Fibroblast of lung (primary cell): ENCODE measurements around the gene ITGB8. TPM values are rescaled to one million over a fixed set of nuclear protein-coding genes. Genes with fewer than 3 reads are reported as not detected.

ENCODE experiments used
- DNase-seq, 2 donors: peaks; one replicate each; pipeline versions ENCODE4 v3.0.0 to v3.0.0-alpha.2; 2010; ENCODE audit warnings: low read depth in 2 of 2
- H2AFZ ChIP-seq: 2 replicates; pipeline ENCODE4 v1.5.1; 2012; ENCODE audit warnings: low read length, control low read depth, inconsistent platforms
- H3K27ac ChIP-seq: 2 replicates; pipeline ENCODE4 v1.5.1; 2011; ENCODE audit warnings: low read length, control low read depth; ENCODE audit not compliant: insufficient read depth
- H3K27me3 ChIP-seq: 2 replicates; pipeline ENCODE4 v1.5.1; 2011; ENCODE audit warnings: mild to moderate bottlenecking, low read length; ENCODE audit not compliant: control insufficient read depth, insufficient read depth
- H3K36me3 ChIP-seq: 2 replicates; pipeline ENCODE4 v1.5.1; 2011; ENCODE audit warnings: low read length; ENCODE audit not compliant: control insufficient read depth, insufficient read depth
- H3K4me1 ChIP-seq: 2 replicates; pipeline ENCODE4 v1.5.1; 2011; ENCODE audit warnings: low read length; ENCODE audit not compliant: control insufficient read depth, insufficient read depth; ENCODE audit errors: extremely low read depth
- H3K4me2 ChIP-seq: 2 replicates; pipeline ENCODE4 v1.5.1; 2011; ENCODE audit warnings: low read length, control low read depth; ENCODE audit not compliant: insufficient read depth; ENCODE audit errors: extremely low read depth
- H3K4me3 ChIP-seq, 4 experiments: fragments of 200-600 bp in 1 of 4; sonication (generic) in 1 of 4; replicated peaks in 1 of 4; 2 replicates each; pipeline ENCODE4 v1.5.1; 2011 to 2016; ENCODE audit warnings: low read length in 4 of 4, low read depth in 3 of 4, mild to moderate bottlenecking in 3 of 4, control low read depth in 2 of 4, inconsistent platforms in 1 of 4, mixed read lengths in 1 of 4; ENCODE audit not compliant: insufficient read depth in 1 of 4; ENCODE audit errors: control extremely low read depth in 1 of 4
- H3K79me2 ChIP-seq: 2 replicates; pipeline ENCODE4 v1.5.1; 2012; ENCODE audit warnings: mild to moderate bottlenecking, low read length, inconsistent platforms; ENCODE audit not compliant: control insufficient read depth, insufficient read depth
- H3K9ac ChIP-seq: 2 replicates; pipeline ENCODE4 v1.5.1; 2011; ENCODE audit warnings: mild to moderate bottlenecking, low read length, control low read depth; ENCODE audit not compliant: insufficient read depth
- H3K9me3 ChIP-seq: 2 replicates; pipeline ENCODE4 v1.5.1; 2012; ENCODE audit warnings: low read depth, low read length; ENCODE audit not compliant: control insufficient read depth, insufficient read depth
- H4K20me1 ChIP-seq: 2 replicates; pipeline ENCODE4 v1.5.1; 2011; ENCODE audit warnings: low read length; ENCODE audit not compliant: control insufficient read depth, insufficient read depth; ENCODE audit errors: extremely low read depth
- EZH2 ChIP-seq: IDR thresholded peaks from 2 replicates; pipeline ENCODE4 v1.5.1; 2012; ENCODE audit warnings: low read length, control low read depth, mild to moderate bottlenecking; ENCODE audit errors: missing control alignments
- polyA plus RNA-seq, 2 donors: library from polyadenylated mRNA; depleted of rRNA in 1 of 2; stranded (reverse) in 1 of 2; unstranded in 1 of 2; fragments of >200 nt; gene quantifications; 2 replicates each; pipeline ENCODE4 v1.2.1, GENCODE V29; 2011 to 2012; ENCODE audit warnings: missing spikeins in 1 of 2
- total RNA-seq: library from RNA; depleted of rRNA; stranded (reverse); fragments of >200 nt; gene quantifications from 2 replicates; pipeline ENCODE4 v1.2.1, GENCODE V29; 2014
- TF ChIP-seq, protein P1 (sequence below), 2 donors: IDR thresholded peaks in 1 of 2; conservative IDR thresholded peaks in 1 of 2; 1 replicate in 1 of 2; 2 replicates in 1 of 2; pipeline ENCODE4 v1.5.1; 2011 to 2012; ENCODE audit warnings: low read length in 2 of 2, control low read depth in 1 of 2, inconsistent platforms in 1 of 2, low read depth in 1 of 2, mild to moderate bottlenecking in 1 of 2

ITGB8 gene
- total and polyA plus RNA-seq, 2 donors (not counting 1 experiment from before 2014, with no cell fraction given), result 3.8 to 100 TPM

DNA sequence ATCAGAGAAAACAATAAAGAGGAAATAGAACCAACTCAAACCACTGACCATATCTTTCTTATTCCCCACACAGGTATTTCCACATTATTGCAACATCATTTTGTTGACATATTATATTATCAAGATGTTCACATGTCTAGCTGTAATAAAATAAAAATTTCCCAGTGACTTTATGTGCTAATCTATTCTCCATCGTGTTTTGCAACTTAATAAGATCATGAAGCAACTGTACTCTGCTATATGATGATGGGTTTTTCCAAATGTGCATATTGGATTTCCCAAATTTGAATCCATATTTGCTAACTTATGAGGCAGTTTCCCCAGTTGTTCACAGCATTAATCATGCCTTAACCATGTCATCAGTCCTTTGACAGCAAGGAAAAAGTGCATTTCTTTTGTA lies 127.8 kb downstream of the ITGB8 start:
- Histone ChIP-seq H2AFZ (no peak overlapping the region), H3K9me3 (no peaks in the 10 kb centered on the region), H3K4me1 (no peaks in the 10 kb centered on the region), H3K9ac (no peak overlapping the region), H3K4me2 (no peak overlapping the region), H4K20me1 (no peaks in the 10 kb centered on the region), H3K4me3 (no peak overlapping the region), H3K36me3 (no peaks in the 10 kb centered on the region), H3K79me2 (no peaks in the 10 kb centered on the region), H3K27ac (no peak overlapping the region), H3K27me3 (no peaks in the 10 kb centered on the region)
- no peak for DNase-seq
- TF ChIP-seq EZH2, result no peak
- TF ChIP-seq, protein P1, sequence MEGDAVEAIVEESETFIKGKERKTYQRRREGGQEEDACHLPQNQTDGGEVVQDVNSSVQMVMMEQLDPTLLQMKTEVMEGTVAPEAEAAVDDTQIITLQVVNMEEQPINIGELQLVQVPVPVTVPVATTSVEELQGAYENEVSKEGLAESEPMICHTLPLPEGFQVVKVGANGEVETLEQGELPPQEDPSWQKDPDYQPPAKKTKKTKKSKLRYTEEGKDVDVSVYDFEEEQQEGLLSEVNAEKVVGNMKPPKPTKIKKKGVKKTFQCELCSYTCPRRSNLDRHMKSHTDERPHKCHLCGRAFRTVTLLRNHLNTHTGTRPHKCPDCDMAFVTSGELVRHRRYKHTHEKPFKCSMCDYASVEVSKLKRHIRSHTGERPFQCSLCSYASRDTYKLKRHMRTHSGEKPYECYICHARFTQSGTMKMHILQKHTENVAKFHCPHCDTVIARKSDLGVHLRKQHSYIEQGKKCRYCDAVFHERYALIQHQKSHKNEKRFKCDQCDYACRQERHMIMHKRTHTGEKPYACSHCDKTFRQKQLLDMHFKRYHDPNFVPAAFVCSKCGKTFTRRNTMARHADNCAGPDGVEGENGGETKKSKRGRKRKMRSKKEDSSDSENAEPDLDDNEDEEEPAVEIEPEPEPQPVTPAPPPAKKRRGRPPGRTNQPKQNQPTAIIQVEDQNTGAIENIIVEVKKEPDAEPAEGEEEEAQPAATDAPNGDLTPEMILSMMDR (conservative IDR thresholded peaks at IDR 0.05 in 1 of 2, IDR thresholded peaks at IDR 0.05 in 1 of 2; ENCODE audit: low read depth in 1 of 2, low read length in 2 of 2), result no peak

- H3K36me3 ChIP-seq, result no peaks in the 10 kb centered on the region
Measured at GRCh38 chr7:20459419-20459818, 128.7 kb downstream of the ITGB8 start.

GRCh38 chr7:20464891-20465290 lies 134.2 kb downstream of the ITGB8 start:
- H3K9me3 ChIP-seq, result no peaks in the 10 kb centered on the region
- TF ChIP-seq, protein P1 (conservative IDR thresholded peaks at IDR 0.05 in 1 of 2, IDR thresholded peaks at IDR 0.05 in 1 of 2; ENCODE audit: low read depth in 1 of 2, low read length in 2 of 2), result no peak
- no peak for TF ChIP-seq EZH2
- H2AFZ ChIP-seq, result no peak overlapping the region
- no peaks in the 10 kb centered on the region for H3K27me3 ChIP-seq
- no peaks in the 10 kb centered on the region for H4K20me1 ChIP-seq
- H3K79me2 ChIP-seq, result no peaks in the 10 kb centered on the region
- no peaks in the 10 kb centered on the region for H3K4me1 ChIP-seq
- no peak overlapping the region for H3K27ac ChIP-seq
- no peak overlapping the region for H3K4me3 ChIP-seq
- no peak for DNase-seq
- H3K4me2 ChIP-seq, result no peak overlapping the region
- H3K9ac ChIP-seq, result no peak overlapping the region
- H3K36me3 ChIP-seq, result no peaks in the 10 kb centered on the region

More at GRCh38 chr7:20459419-20459818, 128.7 kb downstream of the ITGB8 start:
- no peak overlapping the region for H2AFZ ChIP-seq
- H3K4me3 ChIP-seq, result no peak overlapping the region
- H3K27ac ChIP-seq, result no peak overlapping the region
- DNase-seq, result no peak
- H3K9me3 ChIP-seq, result no peaks in the 10 kb centered on the region
- H3K4me2 ChIP-seq, result no peak overlapping the region
- H3K79me2 ChIP-seq, result no peaks in the 10 kb centered on the region
- TF ChIP-seq, protein P1 (conservative IDR thresholded peaks at IDR 0.05 in 1 of 2, IDR thresholded peaks at IDR 0.05 in 1 of 2; ENCODE audit: low read depth in 1 of 2, low read length in 2 of 2), result no peak
- TF ChIP-seq EZH2, result no peak
- H3K27me3 ChIP-seq, result no peaks in the 10 kb centered on the region
- H4K20me1 ChIP-seq, result no peaks in the 10 kb centered on the region
- no peak overlapping the region for H3K9ac ChIP-seq
- no peaks in the 10 kb centered on the region for H3K4me1 ChIP-seq

Other genes with a start within 250 kb of the ITGB8 start
- gene MACC1, start 113.5 kb upstream of the ITGB8 start, total RNA-seq, result 0.26 and 0.33 TPM in 2 replicates
- gene MACC1, start 113.5 kb upstream of the ITGB8 start, polyA plus RNA-seq, result under 0.01 and 0.01 TPM in 2 replicates